Measurements from ENCODE around the gene HENMT1.
"Not testable (repeated sequence)": the region's sequence is repeated elsewhere in the genome, so short reads cannot be mapped to it uniquely, and the experiment has no call there.

The HENMT1 gene

DNA sequence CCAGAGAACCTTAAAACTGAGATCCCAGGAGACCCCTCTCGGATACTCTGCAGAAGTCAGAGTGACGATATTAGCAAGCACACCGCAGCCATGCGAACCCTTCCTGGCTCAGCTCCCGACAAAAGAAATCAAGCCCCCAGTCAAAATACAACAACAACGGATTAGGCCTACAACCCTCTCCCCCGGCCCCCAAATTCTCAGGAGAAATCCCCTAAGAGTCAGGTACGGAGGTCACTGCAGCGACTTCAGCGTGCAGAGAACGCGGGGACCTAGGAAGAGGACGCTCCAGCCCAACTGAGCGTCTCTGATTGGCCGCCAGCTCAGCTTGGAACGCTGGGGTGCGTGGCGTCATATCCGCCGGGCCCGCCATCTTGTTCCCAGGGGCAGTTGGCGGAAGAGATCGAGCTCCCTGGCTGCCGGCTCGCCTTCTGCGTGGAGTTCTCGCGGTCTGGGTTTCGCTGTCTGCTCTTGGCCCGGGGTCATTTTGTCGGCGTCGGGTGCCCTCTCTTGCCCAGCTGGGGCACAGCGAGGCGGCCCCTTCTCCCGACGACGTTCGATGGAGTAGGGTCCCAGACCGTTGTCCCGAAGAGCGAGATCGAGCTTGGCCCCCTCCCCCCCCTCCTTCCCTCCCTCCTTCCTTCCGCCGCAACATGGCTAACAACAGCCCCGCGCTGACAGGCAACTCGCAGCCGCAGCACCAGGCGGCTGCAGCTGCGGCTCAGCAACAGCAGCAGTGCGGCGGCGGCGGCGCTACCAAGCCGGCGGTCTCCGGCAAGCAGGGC, 31.2 kb upstream of the HENMT1 start, which contains the start of gene PRPF38B:
TSS of gene PRPF38B (plus strand) at position 369 of the 782 bp plus-strand sequence. CDS start at position 651, 282 bp downstream.
- TF ChIP-seq JUND (IDR thresholded peaks at IDR 0.05; ENCODE audit: low read depth) = no peak
- DNase-seq (ENCODE audit: low read depth in 1 of 2, low spot score in 1 of 2) = peak; percentile 88 to 92
- in situ Hi-C loops (cut with HindIII; ENCODE audit: low pct_unique_long_range_greater_than_20kb, low sequenced_read_pairs) = no loop called here

DNA sequence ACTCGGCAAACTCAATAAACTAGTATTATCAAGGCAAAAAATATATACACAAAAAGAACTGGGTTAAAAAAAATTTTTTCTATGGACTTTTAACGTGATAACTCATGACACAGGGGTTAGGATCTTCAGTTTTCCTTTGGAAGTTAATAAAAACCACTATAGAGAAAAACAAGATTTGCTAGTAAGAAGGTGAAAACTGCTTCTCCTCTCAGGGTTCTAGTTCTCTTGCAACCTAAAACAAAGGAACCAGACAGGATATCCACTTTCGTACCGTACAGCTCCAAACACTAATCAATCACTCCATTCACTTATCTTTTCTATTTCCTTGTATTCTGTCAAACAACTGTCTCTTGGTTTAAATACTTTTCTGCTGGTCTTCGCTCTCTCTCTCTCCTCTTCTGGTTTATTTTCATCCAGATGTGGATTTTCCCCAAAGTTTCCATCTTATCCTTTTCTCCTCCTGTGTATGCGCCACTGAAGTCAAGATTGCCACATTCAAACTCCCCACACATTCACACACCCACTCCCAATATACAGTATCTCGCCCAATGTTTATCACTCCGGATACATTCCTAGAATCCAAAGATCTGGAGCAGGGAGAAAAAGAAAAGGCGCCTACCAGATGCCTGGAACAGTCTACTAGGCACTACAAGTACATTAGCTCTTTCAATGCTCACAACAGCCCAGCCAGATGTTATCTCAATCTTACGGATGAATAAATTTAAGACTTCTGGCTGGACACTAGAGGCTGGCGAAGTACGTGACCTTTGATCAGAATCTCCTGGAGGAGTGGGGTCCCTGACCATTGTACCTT, 30.4 kb upstream of the HENMT1 start:
- DNase-seq (ENCODE audit: low read depth in 1 of 2, low spot score in 1 of 2) = peak in 1 of 2 experiments; percentile 35
- in situ Hi-C loops (cut with HindIII; ENCODE audit: low pct_unique_long_range_greater_than_20kb, low sequenced_read_pairs) = no loop called here

DNA sequence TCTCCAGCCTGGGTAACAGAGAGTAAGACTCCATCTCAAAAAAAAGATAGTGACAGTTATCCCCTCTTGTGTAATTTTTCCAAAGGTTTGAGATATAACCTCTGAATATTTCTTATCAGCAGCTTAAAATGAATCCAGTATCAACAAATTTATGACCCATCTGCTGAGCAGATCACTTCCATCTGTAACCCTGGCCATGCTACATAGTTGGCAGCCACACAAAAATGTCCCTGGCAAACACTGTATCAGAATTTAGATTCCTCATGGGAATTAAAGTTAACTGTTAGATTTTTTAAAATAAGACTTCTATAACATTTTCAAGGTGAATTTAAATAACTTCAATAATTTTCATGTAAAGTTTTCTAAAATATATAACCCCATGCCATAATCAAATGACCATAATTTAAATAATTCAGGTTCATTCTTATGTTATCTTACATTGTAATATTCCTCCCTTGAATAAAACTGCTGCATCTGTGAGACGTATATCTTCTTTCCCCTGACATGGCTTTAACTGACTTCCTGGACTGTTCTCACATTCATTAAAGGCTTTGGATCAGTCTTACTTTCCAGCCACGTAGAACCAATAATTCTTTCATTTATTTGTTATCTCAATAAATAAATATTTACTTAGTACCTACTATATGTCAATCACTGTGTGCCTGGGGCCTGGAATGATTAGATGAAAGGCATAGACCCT, 25.9 kb upstream of the HENMT1 start:
- TF ChIP-seq JUND (IDR thresholded peaks at IDR 0.05; ENCODE audit: low read depth) = no peak
- in situ Hi-C loops (cut with HindIII; ENCODE audit: low pct_unique_long_range_greater_than_20kb, low sequenced_read_pairs) = no loop called here
- DNase-seq (ENCODE audit: low read depth in 1 of 2, low spot score in 1 of 2) = no peak

More for the DNA sequence above, 30.4 kb upstream of the HENMT1 start:
- TF ChIP-seq JUND (IDR thresholded peaks at IDR 0.05; ENCODE audit: low read depth) = no peak

DNA sequence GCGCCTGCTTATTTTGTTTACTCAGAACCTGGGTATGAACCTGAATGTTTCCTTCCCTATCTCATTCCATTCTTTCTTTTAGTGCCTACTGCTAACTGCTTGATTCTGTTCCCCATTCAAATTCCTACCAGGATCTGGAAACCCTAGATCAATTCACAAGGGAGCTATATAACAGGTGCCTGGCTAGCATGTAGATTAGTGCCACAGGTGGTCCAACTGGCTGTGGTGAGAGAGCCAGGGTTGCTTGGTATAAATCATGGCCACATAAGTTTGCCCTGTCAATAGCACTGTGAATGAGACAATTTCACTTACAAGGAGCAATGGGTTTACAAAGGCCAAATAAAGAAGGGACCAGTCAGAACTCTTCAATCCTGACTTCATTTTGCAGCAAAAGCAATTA, 24.6 kb upstream of the HENMT1 start:
- in situ Hi-C loops (cut with HindIII; ENCODE audit: low pct_unique_long_range_greater_than_20kb, low sequenced_read_pairs) = no loop called here
- no peak for TF ChIP-seq JUND (IDR thresholded peaks at IDR 0.05; ENCODE audit: low read depth)

DNA sequence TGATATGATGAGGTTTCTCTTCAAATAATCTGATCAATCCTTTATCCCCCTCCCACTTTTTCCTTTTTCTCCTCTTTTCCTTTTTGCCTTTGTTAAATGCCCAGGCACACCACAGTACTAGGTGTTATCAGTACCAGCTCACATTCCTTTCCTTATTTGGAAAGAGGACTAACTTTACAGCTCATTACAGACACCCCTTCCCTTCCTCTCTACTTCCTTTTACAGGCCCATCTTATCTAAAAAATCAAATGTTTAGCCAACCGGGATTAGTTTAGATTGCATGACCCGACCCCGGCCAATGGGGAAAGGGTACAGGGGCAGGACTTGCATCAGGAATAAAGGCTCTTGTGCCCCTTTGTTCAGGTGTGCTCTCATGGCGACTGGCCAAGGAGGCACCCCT, 20.8 kb upstream of the HENMT1 start:
- DNase-seq (ENCODE audit: low read depth in 1 of 2, low spot score in 1 of 2); in situ Hi-C loops (cut with HindIII; ENCODE audit: low pct_unique_long_range_greater_than_20kb, low sequenced_read_pairs): not testable (repeated sequence)

More for the DNA sequence above, 24.6 kb upstream of the HENMT1 start:
- DNase-seq (ENCODE audit: low read depth in 1 of 2, low spot score in 1 of 2) = no peak

DNA sequence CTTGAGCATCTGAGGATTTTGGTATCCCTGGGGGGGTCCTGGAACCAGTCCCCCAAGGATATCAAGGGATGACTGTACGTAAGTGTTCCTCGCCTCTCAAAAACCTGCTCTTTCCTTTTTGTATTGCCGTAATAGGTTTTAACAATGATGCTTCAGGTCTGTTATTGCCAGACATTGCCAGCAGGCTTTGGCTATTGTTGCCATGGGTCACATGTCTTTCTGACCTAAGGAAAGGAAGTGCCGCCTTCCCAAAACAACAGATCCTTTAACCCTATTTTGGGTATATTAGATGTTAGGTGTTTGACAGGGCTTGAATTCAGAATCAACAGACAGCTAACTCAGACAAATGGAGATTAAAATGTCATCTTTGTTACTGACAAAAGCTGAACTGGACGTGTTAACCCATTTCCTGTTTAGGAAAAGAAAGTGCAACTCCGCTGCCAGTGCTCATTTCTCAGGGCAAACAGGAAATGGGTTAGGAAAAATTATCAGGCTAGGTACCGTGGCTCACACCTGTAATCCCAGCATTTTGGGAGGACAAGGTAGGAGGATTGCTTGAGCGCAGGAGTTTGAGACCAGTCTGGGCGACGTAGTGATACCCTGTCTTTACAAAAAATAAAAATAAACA, 18.8 kb upstream of the HENMT1 start:
- DNase-seq (ENCODE audit: low read depth in 1 of 2, low spot score in 1 of 2) = no peak
- no peak for TF ChIP-seq JUND (IDR thresholded peaks at IDR 0.05; ENCODE audit: low read depth)
- in situ Hi-C loops (cut with HindIII; ENCODE audit: low pct_unique_long_range_greater_than_20kb, low sequenced_read_pairs) = no loop called here

DNA sequence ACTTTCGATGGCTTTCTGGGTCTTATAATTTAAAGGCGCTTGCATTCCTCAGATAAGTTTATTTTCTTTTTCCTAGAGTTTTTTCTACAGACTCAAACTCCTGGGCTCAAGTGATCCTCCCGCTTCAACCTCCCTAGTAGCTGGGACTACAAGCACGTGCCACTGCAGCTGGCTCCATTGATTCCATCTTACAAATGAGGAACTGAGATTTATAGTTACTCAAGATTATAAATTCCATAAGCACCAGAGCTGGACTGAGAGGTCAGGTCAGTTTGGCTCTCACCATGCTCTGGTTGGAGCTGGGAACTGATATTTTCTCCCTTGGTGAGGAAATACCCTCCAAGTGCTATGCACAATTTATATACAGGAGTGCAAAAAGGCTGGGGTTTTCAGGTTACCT, 17.8 kb upstream of the HENMT1 start:
- no peak for DNase-seq (ENCODE audit: low read depth in 1 of 2, low spot score in 1 of 2)
- TF ChIP-seq JUND (IDR thresholded peaks at IDR 0.05; ENCODE audit: low read depth) = no peak
- in situ Hi-C loops (cut with HindIII; ENCODE audit: low pct_unique_long_range_greater_than_20kb, low sequenced_read_pairs) = no loop called here

DNA sequence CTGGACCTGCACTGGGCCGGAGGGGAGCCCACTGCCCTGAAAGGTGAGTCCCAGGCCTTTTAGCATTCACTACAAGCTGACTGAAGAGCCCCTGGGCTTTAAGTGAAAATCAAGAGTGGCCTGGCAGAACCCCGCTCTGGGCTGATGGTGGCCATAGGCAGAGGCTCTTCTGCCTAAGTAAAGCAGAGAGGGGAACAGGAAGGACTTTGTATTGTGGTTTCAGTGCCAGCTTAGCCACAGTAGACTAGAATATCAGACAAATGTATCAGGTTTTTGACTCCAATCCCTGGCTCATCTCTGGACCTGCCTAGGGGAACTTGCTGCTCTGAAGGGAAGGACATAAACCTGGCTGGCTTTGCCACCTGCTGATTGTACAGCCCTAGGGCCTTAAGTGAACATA, 10.2 kb upstream of the HENMT1 start:
- no peak for TF ChIP-seq JUND (IDR thresholded peaks at IDR 0.05; ENCODE audit: low read depth)
- in situ Hi-C loops (cut with HindIII; ENCODE audit: low pct_unique_long_range_greater_than_20kb, low sequenced_read_pairs) = no loop called here
- DNase-seq (ENCODE audit: low read depth in 1 of 2, low spot score in 1 of 2) = no peak

DNA sequence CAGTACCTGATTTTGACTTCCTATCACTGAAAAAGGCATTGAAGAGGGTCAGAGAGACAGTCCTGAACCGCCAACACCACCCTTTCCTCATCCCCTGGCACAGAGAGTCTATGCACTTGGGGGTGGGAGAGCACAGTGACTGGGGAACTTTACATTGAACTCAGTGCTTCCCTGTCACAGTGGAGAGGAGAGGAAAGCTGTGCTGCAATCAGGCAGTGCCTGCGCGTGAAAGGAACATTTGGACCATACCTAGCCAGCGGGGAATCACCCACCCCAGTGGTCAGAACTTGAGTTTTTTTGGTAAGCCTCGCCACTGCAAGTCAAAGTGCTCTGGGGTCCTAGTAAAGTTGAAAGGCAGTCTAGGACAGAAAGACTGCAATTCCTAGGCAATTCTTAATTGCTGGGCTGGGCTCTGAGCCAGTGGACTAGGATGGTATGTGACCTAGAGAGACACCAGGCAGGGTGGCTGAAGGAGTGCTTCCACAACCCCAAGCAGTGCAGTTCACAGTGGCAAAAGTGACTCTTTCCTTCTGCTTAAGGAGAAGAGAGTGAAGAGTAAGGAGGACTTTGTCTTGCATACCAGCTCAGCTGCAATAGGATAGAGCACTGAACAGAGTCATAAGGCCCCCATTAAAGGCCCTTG, 9.4 kb upstream of the HENMT1 start:
- TF ChIP-seq JUND (IDR thresholded peaks at IDR 0.05; ENCODE audit: low read depth) = no peak
- in situ Hi-C loops (cut with HindIII; ENCODE audit: low pct_unique_long_range_greater_than_20kb, low sequenced_read_pairs) = no loop called here

DNA sequence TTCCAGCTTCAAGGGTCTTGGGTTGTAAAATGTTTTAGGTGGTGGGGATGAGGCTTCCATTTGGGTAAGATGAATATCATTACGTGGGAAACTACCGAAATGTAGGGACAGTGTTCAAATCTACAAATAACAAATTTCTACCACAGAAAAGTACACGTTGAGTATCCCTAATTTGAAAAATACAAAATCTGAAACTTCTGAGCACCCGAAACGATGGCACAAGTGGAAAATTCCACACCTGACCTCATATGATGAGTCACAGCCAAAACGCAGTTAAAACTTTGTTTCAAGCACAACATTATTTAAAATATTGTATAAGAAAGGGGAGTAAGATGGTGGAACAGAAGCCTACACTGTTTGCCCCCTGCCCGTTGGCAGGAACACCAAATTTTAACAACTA, 8.8 kb upstream of the HENMT1 start:
- no peak for DNase-seq (ENCODE audit: low read depth in 1 of 2, low spot score in 1 of 2)
- in situ Hi-C loops (cut with HindIII; ENCODE audit: low pct_unique_long_range_greater_than_20kb, low sequenced_read_pairs) = no loop called here
- no peak for TF ChIP-seq JUND (IDR thresholded peaks at IDR 0.05; ENCODE audit: low read depth)

More for the DNA sequence above, 9.4 kb upstream of the HENMT1 start:
- no peak for DNase-seq (ENCODE audit: low read depth in 1 of 2, low spot score in 1 of 2)

DNA sequence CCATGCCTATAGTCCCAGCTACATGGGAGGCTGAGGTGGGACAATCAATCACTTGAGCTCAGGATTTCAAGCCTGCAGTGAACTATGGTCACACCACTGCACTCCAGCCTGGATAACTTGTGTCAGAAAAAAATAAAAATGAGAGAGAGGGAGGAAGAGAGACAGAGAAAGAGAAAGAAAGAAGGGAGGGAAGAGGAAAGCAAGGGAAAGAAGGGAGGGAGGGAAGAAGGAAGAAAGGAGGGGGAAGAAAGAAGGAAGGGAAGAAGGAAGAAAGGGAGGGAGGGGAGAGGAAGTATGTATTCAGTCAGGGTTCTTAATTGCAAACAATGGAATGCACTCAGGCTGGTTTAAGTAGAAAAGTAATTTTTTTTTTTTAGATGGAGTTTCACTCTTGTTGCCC, 7.9 kb upstream of the HENMT1 start:
- no peak for DNase-seq (ENCODE audit: low read depth in 1 of 2, low spot score in 1 of 2)
- in situ Hi-C loops (cut with HindIII; ENCODE audit: low pct_unique_long_range_greater_than_20kb, low sequenced_read_pairs) = no loop called here
- TF ChIP-seq JUND (IDR thresholded peaks at IDR 0.05; ENCODE audit: low read depth) = no peak

DNA sequence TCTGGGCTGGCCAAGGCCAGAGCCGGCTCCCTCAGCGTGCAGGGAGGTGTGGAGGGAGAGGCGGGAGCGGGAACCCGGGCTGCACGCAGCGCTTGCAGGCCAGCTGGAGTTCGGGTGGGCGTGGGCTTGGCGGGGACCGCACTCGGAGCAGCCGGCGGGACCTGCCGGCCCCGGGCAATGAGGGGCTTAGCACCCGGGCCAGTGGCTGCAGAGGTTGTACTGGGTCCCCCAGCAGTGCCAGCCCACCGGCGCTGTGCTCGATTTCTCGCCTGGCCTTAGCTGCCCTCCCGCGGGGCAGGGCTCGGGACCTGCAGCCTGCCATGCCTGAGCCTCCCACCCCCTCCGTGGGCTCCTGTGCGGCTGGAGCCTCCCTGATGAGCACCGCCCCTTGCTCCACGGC, 6.5 kb upstream of the HENMT1 start:
- DNase-seq (ENCODE audit: low read depth in 1 of 2, low spot score in 1 of 2); in situ Hi-C loops (cut with HindIII; ENCODE audit: low pct_unique_long_range_greater_than_20kb, low sequenced_read_pairs): not testable (repeated sequence)

Data from T47D (cell line).